GM12878 (cell line): ENCODE data around the gene SAPCD2. TPM values are rescaled to one million over a fixed set of nuclear protein-coding genes. Genes with fewer than 3 reads are reported as not detected.

Experiments
- ATAC-seq: fragments of 200-7000 bp; cut with Tn5 transposase; 3 replicates; pipeline ENCODE4 v1.9.1; 2020; ENCODE audit warnings: mild to moderate bottlenecking, moderate library complexity
- BruUV-seq: library from RNA; stranded (reverse); fragments of 400-500 nt; replicated peaks from 2 replicates; lab custom pipeline; 2021; lab: Mats Ljungman, UMichigan
- CTCF ChIA-PET: fragments of 300-600 bp; sonication (Branson Sonifier 250); formaldehyde crosslinking; extraction: SDS; loops from one replicate; lab custom pipeline; 2021; ENCODE audit warnings: inconsistent platforms; lab: Yijun Ruan, JAX
- POLR2A ChIA-PET: fragments of 350-600 bp; formaldehyde crosslinking; extraction: SDS; loops from one replicate; lab custom pipeline; 2021; ENCODE audit warnings: inconsistent platforms; lab: Charles Lee
- RAD21 ChIA-PET: fragments of 300-600 bp; sonication (Branson Sonifier 250); formaldehyde crosslinking; loops from one replicate; lab custom pipeline; 2023; ENCODE audit warnings: antibody characterized with exemption; ENCODE audit not compliant: unreplicated experiment; lab: Charles Lee
- SMC1A ChIA-PET: fragments of 300-600 bp; sonication (Branson Sonifier 250); formaldehyde crosslinking; loops from one replicate; lab custom pipeline; 2023; ENCODE audit not compliant: unreplicated experiment, uncharacterized antibody; lab: Charles Lee
- DNase-seq: peaks from one replicate; pipeline ENCODE4 v3.0.0-alpha.2; 2011; ENCODE audit warnings: low read depth, low spot score
- FAIRE-seq: peaks from 3 replicates; lab custom pipeline; 2011; peaks lifted over from hg19 to GRCh38; lab: Jason Lieb, UNC
- H2AFZ ChIP-seq: 2 replicates; pipeline ENCODE4 v1.6.0; 2011; ENCODE audit warnings: low read depth, low read length, control low read depth; ENCODE audit not compliant: control insufficient read depth
- H3K27ac ChIP-seq: 2 replicates; pipeline ENCODE4 v1.5.1; 2011; ENCODE audit warnings: control low read depth; ENCODE audit not compliant: control insufficient read depth, insufficient read depth
- H3K27me3 ChIP-seq, 2 experiments: replicated peaks in 1 of 2; 2 replicates each; pipeline versions ENCODE4 v1.6.0 to v1.6.1; 2011; ENCODE audit warnings: low read length in 1 of 2; ENCODE audit not compliant: control insufficient read depth in 2 of 2, insufficient read depth in 2 of 2
- H3K36me3 ChIP-seq, 2 experiments: 2 replicates each; pipeline ENCODE4 v1.5.1; 2011; ENCODE audit warnings: low read length in 1 of 2; ENCODE audit not compliant: control insufficient read depth in 2 of 2, insufficient read depth in 2 of 2
- H3K4me1 ChIP-seq: 2 replicates; pipeline ENCODE4 v1.6.1; 2011; ENCODE audit warnings: mild to moderate bottlenecking, low read length, moderate library complexity, mixed read lengths; ENCODE audit not compliant: control insufficient read depth, insufficient read depth
- H3K4me2 ChIP-seq: 2 replicates; pipeline ENCODE4 v1.6.0; 2011; ENCODE audit warnings: control low read depth; ENCODE audit not compliant: control insufficient read depth, insufficient read depth
- H3K4me3 ChIP-seq: fragments of 200-600 bp; sonication (generic); 2 replicates; pipeline ENCODE4 v1.5.1; 2016
- H3K79me2 ChIP-seq: 2 replicates; pipeline ENCODE4 v1.6.0; 2011; ENCODE audit warnings: low read length; ENCODE audit not compliant: control insufficient read depth, insufficient read depth
- H3K9ac ChIP-seq: 2 replicates; pipeline ENCODE4 v1.8.0; 2011; ENCODE audit warnings: low read length, control low read depth, mixed read lengths; ENCODE audit not compliant: control insufficient read depth, insufficient read depth
- H3K9me3 ChIP-seq: replicated peaks from 3 replicates; pipeline ENCODE4 v1.5.1; 2011; ENCODE audit warnings: mild to moderate bottlenecking, low read length; ENCODE audit not compliant: control insufficient read depth, insufficient read depth
- H4K20me1 ChIP-seq: 2 replicates; pipeline ENCODE4 v1.6.0; 2011; ENCODE audit not compliant: control insufficient read depth, insufficient read depth
- BCL11A ChIP-seq: IDR thresholded peaks from 2 replicates; pipeline ENCODE4 v1.6.1; 2011; ENCODE audit warnings: low read depth, low read length
- CBX3 ChIP-seq: fragments of 200-600 bp; sonication (generic); IDR thresholded peaks from 2 replicates; pipeline ENCODE4 v1.6.1; 2016; ENCODE audit warnings: low read depth, borderline replicate concordance
- GATAD2B ChIP-seq: fragments of 450-650 bp; conservative IDR thresholded peaks from 2 replicates; pipeline ENCODE4 v1.6.1; 2017; ENCODE audit warnings: low read depth, mild to moderate bottlenecking, moderate library complexity
- HDGF ChIP-seq: fragments of 450-650 bp; IDR thresholded peaks from 2 replicates; pipeline ENCODE4 v1.6.1; 2016; ENCODE audit warnings: antibody characterized with exemption
- IKZF1 ChIP-seq: fragments of 450-650 bp; conservative IDR thresholded peaks from 2 replicates; pipeline ENCODE4 v1.6.1; 2017; ENCODE audit warnings: antibody characterized with exemption, mild to moderate bottlenecking
- SIN3A ChIP-seq: IDR thresholded peaks from 2 replicates; pipeline ENCODE4 v1.6.1; 2012; ENCODE audit warnings: low read depth, low read length, improper control_type of control experiment
- SMAD1 ChIP-seq: fragments of 450-650 bp; IDR thresholded peaks from 2 replicates; pipeline ENCODE4 v1.6.1; 2018; ENCODE audit warnings: mild to moderate bottlenecking, low read depth; ENCODE audit not compliant: partially characterized antibody
- SMARCA5 ChIP-seq: fragments of 450-650 bp; IDR thresholded peaks from 2 replicates; pipeline ENCODE4 v1.6.1; 2017; ENCODE audit warnings: mild to moderate bottlenecking
- ZSCAN29 ChIP-seq: fragments of 450-650 bp; IDR thresholded peaks from 2 replicates; pipeline ENCODE4 v1.6.1; 2017; ENCODE audit warnings: mild to moderate bottlenecking, moderate library complexity
- ZZZ3 ChIP-seq: IDR thresholded peaks from 2 replicates; pipeline ENCODE4 v1.6.1; 2011; ENCODE audit warnings: low read depth; ENCODE audit not compliant: control insufficient read depth, insufficient read length
- WGBS: methylation state at CpG from one replicate; pipeline ENCODE4 v1.1.6; 2016; ENCODE audit warnings: low lambda C conversion rate; ENCODE audit not compliant: insufficient replicate concordance, insufficient coverage; ENCODE audit errors: missing lambda C conversion rate; 5-methylcytosine and 5-hydroxymethylcytosine counted together
- in situ Hi-C: fragments of 300-500 bp; cut with MboI; formaldehyde crosslinking; loops from 9 replicates; pipeline ENCODE4 v1.14.3; 2018; ENCODE audit warnings: mixed read lengths
- intact Hi-C: fragments of 100-400 bp; cut with micrococcal nuclease; formaldehyde crosslinking; loops from one replicate; pipeline ENCODE4 v1.14.2; 2022; ENCODE audit not compliant: unreplicated experiment
- polyA plus RNA-seq, 11 experiments: library from polyadenylated mRNA; depleted of rRNA in 4 of 11; unstranded in 6 of 11; stranded (reverse) in 5 of 11; fragments of >200 nt; fragmentation: Nextera tagmentation in 4 of 11; fragmentation: Illumina TruSeq in 1 of 11; extraction: Ambion mirVana in 4 of 11; extraction: Trizol in 1 of 11; gene quantifications; 1 replicate in 1 of 11; 2 replicates in 10 of 11; pipeline versions ENCODE4 v1.2.1 to v1.2.3, GENCODE V29; 2011 to 2016; ENCODE audit warnings: inconsistent platforms in 2 of 11, missing spikeins in 2 of 11, low read depth in 1 of 11
- total RNA-seq, 4 experiments: library from RNA; depleted of rRNA in 3 of 4; stranded (reverse); fragments of >200 nt in 3 of 4; fragmentation: Illumina TruSeq in 1 of 4; extraction: Trizol in 1 of 4; gene quantifications; 2 replicates each; pipeline versions ENCODE4 v1.2.1 to v1.2.3, GENCODE V29; 2013 to 2021
- TF ChIP-seq, protein P1 (sequence below): IDR thresholded peaks from 2 replicates; pipeline ENCODE4 v1.6.1; 2012; ENCODE audit warnings: low read length, inconsistent platforms
- TF ChIP-seq, protein P2 (sequence below): IDR thresholded peaks from 2 replicates; pipeline ENCODE4 v1.6.1; 2012; ENCODE audit warnings: low read depth, low read length, improper control_type of control experiment

The SAPCD2 gene
- total and polyA plus RNA-seq, 10 of the 15 experiments (the other 5 are each of a cell fraction or from before 2014, with no cell fraction given), result 1.6 to 35.2 (median 7.2) TPM

DNA sequence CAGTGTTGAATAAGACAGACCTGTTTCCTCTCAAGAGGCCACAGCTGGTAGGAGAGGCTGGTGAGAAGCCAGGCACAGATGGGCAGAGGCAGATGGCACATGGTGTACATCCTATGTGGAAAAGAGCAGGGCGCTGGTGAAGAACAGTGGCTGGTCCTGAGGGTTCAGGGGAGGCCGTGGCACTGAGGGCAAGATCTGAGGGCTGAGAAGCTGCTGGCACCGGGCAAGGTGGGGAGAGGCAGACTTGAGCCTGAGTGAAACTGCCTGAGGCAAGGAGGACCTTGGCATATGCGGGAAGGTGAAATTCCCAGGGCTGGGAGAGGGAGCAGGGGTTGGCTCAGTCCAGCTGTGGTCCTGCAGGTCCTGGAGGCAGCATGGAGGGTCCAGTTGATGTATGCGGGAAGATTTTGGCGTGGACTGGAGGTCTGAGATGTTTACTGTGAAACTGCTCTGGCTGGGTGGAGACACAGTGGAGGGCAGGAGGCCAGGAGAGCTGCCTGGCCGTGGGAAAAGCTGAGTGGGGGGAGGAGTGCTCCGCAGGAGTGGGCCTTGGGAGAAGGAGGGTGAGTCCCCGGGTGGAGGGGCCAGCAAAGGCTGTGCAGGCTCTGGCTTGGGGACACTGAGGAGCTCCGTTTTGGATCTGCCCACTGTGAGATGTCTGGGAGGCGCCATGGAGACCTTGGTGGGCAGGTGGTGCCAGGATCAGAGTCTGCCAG is 19.0 kb upstream of the SAPCD2 start:
- ChIA-PET RAD21 (interaction anchor here (0.6 kb wide), 1 partner anchor 29 kb away, joined by 4 read pairs; no protein-coding TSS in a partner anchor), CTCF (interaction anchor here (1.1 to 1.6 kb wide), 4 partner anchors 21 to 147 kb away, joined by 3 to 9 read pairs (median 4); no protein-coding TSS in a partner anchor), POLR2A (interaction anchor here (1.2 to 1.5 kb wide), 3 partner anchors 19 to 61 kb away, joined by 3 to 7 read pairs (median 6); partner anchors contain the start of gene SAPCD2), SMC1A (no interaction called here)
- in situ Hi-C loops, result no loop called here
- no peak for TF ChIP-seq GATAD2B
- no peak for TF ChIP-seq SIN3A
- TF ChIP-seq, protein P1, sequence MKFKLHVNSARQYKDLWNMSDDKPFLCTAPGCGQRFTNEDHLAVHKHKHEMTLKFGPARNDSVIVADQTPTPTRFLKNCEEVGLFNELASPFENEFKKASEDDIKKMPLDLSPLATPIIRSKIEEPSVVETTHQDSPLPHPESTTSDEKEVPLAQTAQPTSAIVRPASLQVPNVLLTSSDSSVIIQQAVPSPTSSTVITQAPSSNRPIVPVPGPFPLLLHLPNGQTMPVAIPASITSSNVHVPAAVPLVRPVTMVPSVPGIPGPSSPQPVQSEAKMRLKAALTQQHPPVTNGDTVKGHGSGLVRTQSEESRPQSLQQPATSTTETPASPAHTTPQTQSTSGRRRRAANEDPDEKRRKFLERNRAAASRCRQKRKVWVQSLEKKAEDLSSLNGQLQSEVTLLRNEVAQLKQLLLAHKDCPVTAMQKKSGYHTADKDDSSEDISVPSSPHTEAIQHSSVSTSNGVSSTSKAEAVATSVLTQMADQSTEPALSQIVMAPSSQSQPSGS, result no peak
- TF ChIP-seq SMARCA5, result no peak
- no peak for TF ChIP-seq IKZF1
- TF ChIP-seq ZSCAN29, result no peak
- no peak for TF ChIP-seq SMAD1
- TF ChIP-seq, protein P2, sequence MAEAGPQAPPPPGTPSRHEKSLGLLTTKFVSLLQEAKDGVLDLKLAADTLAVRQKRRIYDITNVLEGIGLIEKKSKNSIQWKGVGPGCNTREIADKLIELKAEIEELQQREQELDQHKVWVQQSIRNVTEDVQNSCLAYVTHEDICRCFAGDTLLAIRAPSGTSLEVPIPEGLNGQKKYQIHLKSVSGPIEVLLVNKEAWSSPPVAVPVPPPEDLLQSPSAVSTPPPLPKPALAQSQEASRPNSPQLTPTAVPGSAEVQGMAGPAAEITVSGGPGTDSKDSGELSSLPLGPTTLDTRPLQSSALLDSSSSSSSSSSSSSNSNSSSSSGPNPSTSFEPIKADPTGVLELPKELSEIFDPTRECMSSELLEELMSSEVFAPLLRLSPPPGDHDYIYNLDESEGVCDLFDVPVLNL, result no peak
- TF ChIP-seq HDGF, result no peak
- no peak for TF ChIP-seq BCL11A
- TF ChIP-seq ZZZ3, result no peak
- no peak for TF ChIP-seq CBX3
- H3K27me3 ChIP-seq, result no peaks in the 10 kb centered on the region
- FAIRE-seq (no peak), DNase-seq (no peak), ATAC-seq (no peak)
- H3K36me3 ChIP-seq, result peaks cover 0 to 3% of the 10 kb centered on the region in 2 experiments; a peak in 1 of 4 replicates
- peaks cover 11% of the 10 kb centered on the region for H3K4me1 ChIP-seq
- no peak overlapping the region for H3K4me3 ChIP-seq
- WGBS, result 77% methylated on average over 11 of the region's 11 CpGs
- H3K27ac ChIP-seq, result no peak overlapping the region
- H3K9me3 ChIP-seq, result no peaks in the 10 kb centered on the region
- no TSS peak for BruUV-seq
- intact Hi-C loops, result no loop called here
- no peak overlapping the region for H2AFZ ChIP-seq
- H3K79me2 ChIP-seq, result peaks cover 10% of the 10 kb centered on the region
- H3K9ac ChIP-seq, result peak overlapping the region; percentile 11; the same call in 1 of the 2 replicates
- no peak overlapping the region for H3K4me2 ChIP-seq
- H4K20me1 ChIP-seq, result no peaks in the 10 kb centered on the region
